Nephron (organoid): ENCODE data around the gene PINLYP.
"Not testable (repeated sequence)": the region's sequence is repeated elsewhere in the genome, so short reads cannot be mapped to it uniquely, and the experiment has no call there.

Source experiments
- H3K27ac Mint-ChIP-seq, 3 experiments: 2 replicates each; pipeline ENCODE4 v1.8.0; 2020; ENCODE audit warnings: mixed read lengths in 3 of 3, mild to moderate bottlenecking in 2 of 3, moderate library complexity in 1 of 3
- H3K27me3 Mint-ChIP-seq: 2 replicates; pipeline ENCODE4 v1.8.0; 2021; ENCODE audit warnings: low read depth, mild to moderate bottlenecking, moderate library complexity, mixed read lengths
- H3K36me3 Mint-ChIP-seq: 2 replicates; pipeline ENCODE4 v1.8.0; 2020; ENCODE audit warnings: low read depth, mixed read lengths
- H3K4me1 Mint-ChIP-seq: 2 replicates; pipeline ENCODE4 v1.8.0; 2020; ENCODE audit warnings: mixed read lengths
- H3K4me3 Mint-ChIP-seq, 3 experiments: 2 replicates each; pipeline ENCODE4 v1.8.0; 2020; ENCODE audit warnings: mild to moderate bottlenecking in 3 of 3, mixed read lengths in 3 of 3, moderate library complexity in 2 of 3
- H3K9me3 Mint-ChIP-seq: 2 replicates; pipeline ENCODE4 v1.8.0; 2020; ENCODE audit warnings: mixed read lengths
- TF ChIP-seq, protein P1 (sequence below), 3 experiments: fragments of 200-600 bp; sonication (generic); IDR thresholded peaks; one replicate each; pipeline ENCODE4 v1.5.0; 2021; ENCODE audit warnings: antibody characterized with exemption in 3 of 3; ENCODE audit not compliant: unreplicated experiment in 3 of 3

The PINLYP gene

DNA sequence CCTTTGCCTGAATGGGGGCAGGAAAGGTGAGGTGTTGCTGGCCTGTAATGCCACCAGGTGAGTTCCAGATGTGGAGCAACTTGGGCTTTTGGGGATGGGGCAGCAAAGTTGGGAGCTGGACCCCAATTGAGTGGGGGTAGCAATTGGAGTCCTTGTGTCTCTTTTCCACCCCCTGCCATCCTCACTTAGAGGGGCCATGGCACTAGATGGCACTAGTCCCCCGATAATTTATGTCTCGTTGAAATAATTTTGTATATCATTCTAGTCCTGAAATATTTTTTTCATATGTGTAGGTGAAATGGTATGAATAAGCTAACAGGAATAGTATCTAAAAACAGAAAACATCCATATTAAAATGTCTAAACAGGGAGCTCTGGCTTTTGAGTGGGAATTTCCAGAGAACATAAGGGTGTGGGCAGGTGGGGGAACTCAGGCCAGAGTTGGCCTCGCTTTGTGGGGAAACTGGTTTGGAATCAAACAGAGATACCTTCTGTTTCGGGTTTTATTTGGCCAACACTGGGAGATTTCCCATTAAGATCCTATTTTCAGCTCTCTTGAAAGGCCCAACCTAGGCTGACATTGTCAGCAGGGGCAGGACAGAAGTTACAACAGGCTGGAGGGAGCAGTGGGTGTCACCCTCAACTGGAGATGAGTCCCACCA lies 24.2 kb downstream of the PINLYP start:
- Mint-ChIP-seq H3K36me3 (peaks cover 16% of the 10 kb centered on the region), H3K4me3 (no peak overlapping the region), H3K27me3 (no peaks in the 10 kb centered on the region), H3K27ac (no peak overlapping the region), H3K9me3 (no peaks in the 10 kb centered on the region), H3K4me1 (peaks cover 26% of the 10 kb centered on the region)
- TF ChIP-seq, protein P1, sequence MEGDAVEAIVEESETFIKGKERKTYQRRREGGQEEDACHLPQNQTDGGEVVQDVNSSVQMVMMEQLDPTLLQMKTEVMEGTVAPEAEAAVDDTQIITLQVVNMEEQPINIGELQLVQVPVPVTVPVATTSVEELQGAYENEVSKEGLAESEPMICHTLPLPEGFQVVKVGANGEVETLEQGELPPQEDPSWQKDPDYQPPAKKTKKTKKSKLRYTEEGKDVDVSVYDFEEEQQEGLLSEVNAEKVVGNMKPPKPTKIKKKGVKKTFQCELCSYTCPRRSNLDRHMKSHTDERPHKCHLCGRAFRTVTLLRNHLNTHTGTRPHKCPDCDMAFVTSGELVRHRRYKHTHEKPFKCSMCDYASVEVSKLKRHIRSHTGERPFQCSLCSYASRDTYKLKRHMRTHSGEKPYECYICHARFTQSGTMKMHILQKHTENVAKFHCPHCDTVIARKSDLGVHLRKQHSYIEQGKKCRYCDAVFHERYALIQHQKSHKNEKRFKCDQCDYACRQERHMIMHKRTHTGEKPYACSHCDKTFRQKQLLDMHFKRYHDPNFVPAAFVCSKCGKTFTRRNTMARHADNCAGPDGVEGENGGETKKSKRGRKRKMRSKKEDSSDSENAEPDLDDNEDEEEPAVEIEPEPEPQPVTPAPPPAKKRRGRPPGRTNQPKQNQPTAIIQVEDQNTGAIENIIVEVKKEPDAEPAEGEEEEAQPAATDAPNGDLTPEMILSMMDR (IDR thresholded peaks at IDR 0.05; ENCODE audit: unreplicated experiment in 3 of 3), result no peak

DNA sequence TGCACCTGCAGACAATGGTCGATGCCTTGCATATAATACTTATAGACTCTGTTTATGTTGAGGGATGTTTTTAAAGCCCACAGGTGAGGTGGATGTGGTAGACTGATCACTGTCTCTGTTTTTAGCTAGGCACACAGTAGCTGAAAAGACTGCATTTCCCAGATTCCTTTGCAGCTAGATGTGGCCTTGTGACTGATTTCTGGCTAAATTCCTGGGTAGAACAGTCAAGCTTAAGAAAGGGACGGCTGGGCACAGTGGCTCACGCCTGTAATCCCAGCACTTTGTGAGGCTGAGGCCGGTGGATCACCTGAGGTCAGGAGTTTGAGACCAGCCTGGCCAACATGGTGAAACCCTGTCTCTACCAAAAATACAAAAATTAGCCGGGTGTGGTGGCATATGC lies 24.7 kb downstream of the PINLYP start:
- not testable (repeated sequence) for H3K27me3 Mint-ChIP-seq, H3K4me3 Mint-ChIP-seq, H3K27ac Mint-ChIP-seq, H3K9me3 Mint-ChIP-seq
- H3K36me3 Mint-ChIP-seq, result peaks cover 20% of the 10 kb centered on the region
- peaks cover 26% of the 10 kb centered on the region for H3K4me1 Mint-ChIP-seq

DNA sequence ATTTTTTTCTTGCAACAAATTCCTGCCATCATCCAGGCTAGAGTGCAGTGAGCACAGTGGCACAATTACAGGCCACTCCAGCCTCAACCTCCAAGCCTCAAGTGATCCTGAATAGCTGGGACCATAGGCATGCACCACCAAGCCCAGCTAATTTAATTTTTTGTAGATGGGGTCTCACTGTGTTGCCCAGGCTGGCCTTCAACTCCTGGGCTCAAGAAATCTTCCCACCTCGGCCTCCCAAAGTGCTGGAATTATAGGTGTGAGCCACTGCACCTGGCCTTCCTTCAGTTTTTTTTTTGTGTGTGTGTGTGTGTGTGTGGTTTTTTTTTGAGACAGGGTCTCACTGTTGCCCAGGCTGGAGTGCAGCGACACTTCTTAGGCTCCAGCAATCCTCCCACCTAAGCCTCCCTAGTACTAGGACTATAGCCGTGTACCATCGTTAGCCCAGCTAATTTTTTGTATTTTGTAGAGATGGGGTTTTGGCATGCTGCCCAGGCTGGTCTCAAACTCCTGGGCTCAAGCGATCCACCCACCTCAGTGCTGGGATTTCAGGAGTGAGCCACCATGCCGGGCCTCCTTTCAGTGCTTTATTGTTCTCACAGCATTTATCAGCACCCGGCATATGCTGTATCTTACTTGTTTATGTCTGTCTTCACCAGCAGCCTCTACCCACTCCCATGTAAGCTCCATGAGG lies 30.4 kb downstream of the PINLYP start:
- Mint-ChIP-seq H3K27ac (no peak overlapping the region), H3K36me3 (peaks cover 40% of the 10 kb centered on the region), H3K4me3 (no peak overlapping the region), H3K9me3 (no peaks in the 10 kb centered on the region), H3K4me1 (peaks cover 7% of the 10 kb centered on the region), H3K27me3 (no peaks in the 10 kb centered on the region)
- TF ChIP-seq, protein P1 (IDR thresholded peaks at IDR 0.05; ENCODE audit: unreplicated experiment in 3 of 3), result no peak

DNA sequence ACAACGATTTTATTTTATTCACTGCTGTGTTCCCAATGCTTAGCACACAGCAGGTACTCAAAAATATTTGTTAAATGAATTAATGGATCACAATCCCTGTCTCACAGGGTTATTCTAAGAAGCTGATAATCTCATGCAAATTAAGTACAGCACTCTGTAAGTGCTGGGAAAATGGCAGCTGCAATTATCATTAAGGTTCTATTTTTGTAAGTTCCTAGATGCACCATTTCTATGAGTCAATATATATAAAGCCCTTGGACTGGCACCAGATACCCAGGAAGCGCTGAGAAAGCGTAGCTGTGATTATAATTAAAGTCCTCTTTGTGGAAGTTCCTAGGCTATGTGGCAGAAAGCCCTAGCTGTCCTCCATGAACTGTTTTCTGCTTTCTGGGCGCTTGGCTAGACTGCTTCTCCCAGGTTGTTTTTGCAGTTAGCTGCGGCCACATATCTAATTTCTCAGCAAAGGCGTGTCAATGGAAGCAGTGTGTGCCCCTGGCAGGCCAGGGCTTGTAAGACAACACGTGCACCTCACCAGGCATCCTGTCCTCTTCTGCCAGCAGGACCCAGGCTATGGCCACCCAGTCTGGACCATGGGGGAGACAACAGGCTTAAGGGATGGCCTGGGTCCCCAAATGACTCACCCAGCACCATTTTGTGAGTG lies 31.1 kb downstream of the PINLYP start:
- TF ChIP-seq, protein P1 (IDR thresholded peaks at IDR 0.05; ENCODE audit: unreplicated experiment in 3 of 3), result no peak
- H3K36me3 Mint-ChIP-seq, result peaks cover 36% of the 10 kb centered on the region
- peaks cover 7% of the 10 kb centered on the region for H3K4me1 Mint-ChIP-seq
- H3K27me3 Mint-ChIP-seq, result no peaks in the 10 kb centered on the region
- no peaks in the 10 kb centered on the region for H3K9me3 Mint-ChIP-seq
- peak overlapping the region in 1 of 3 experiments; percentile 38 for H3K4me3 Mint-ChIP-seq
- peak overlapping the region; percentile 13 to 43 (median 43) for H3K27ac Mint-ChIP-seq

DNA sequence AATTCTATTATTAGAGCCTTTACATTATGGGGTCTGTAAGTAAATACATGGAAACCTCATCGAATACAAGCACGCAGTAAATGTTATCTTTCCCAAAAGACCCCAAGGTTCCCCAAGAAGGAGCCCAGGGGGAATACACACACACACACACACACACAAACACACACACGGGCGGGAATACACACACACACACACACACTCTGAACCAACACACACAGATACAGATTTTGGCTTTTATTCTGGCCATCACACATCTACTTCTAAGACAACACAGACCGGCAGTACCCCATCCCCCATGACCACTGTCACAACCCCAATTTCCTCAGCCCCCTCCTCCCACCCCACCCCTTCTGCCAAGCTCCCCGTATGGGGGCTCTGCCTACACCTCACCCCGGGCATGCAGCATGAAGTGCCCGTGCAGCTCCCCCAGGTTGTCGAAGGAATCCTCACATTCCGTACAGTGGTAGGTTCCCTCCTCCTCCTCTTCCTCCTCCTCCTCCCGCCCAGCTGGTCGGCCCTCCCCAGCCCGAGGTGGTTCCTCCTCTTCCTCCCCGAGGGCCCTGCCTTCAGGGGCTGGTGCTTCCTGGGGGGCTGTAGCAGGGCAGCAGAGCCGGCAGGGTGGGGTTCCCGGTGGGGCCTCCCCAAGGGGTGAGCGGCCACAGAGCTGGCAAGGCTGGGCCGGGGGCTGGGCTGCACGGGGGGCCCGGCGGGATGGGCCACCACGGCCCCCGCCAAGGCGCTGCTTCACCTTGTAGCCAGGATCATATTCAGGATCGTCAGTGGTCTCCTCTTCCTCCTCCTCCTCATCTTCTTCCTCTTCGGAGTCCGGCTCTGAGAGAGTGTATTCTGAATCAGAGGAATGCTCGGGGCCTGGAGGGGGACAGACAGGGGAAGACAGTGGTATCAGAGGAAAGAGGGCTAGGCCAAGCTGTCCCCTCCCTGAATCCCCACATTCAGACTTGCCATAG lies 31.9 kb downstream of the PINLYP start:
- Mint-ChIP-seq H3K4me3 (peak overlapping the region in 1 of 3 experiments; percentile 1), H3K27ac (peak overlapping the region; percentile 13 to 64 (median 43)), H3K4me1 (peaks cover 7% of the 10 kb centered on the region), H3K9me3 (no peaks in the 10 kb centered on the region), H3K27me3 (no peaks in the 10 kb centered on the region), H3K36me3 (peaks cover 44% of the 10 kb centered on the region)
- TF ChIP-seq, protein P1 (IDR thresholded peaks at IDR 0.05; ENCODE audit: unreplicated experiment in 3 of 3), result no peak
